Measurements from ENCODE around the gene SPECC1. TPM values are rescaled to one million over a fixed set of nuclear protein-coding genes. Genes with fewer than 3 reads are reported as not detected.

The SPECC1 gene
- total RNA-seq, 1 experiment from 2014 or later: 55.3 TPM

GRCh38 chr17:20294120-20294519 lies 285.0 kb downstream of the SPECC1 start:
- TF ChIP-seq CTCF (IDR thresholded peaks at IDR 0.05; ENCODE audit: unreplicated experiment): no peak
- no TSS peak for BruUV-seq (replicated peaks)
- Mint-ChIP-seq H3K27ac (ENCODE audit: low read depth, unreplicated experiment) (no peak overlapping the region), H3K36me3 (ENCODE audit: insufficient read depth, unreplicated experiment) (peaks cover 12% of the 10 kb centered on the region), H3K4me1 (ENCODE audit: insufficient read depth, unreplicated experiment) (no peaks in the 10 kb centered on the region), H3K9me3 (ENCODE audit: unreplicated experiment) (no peaks in the 10 kb centered on the region), H3K4me3 (ENCODE audit: unreplicated experiment) (no peak overlapping the region), H3K27me3 (ENCODE audit: insufficient read depth, unreplicated experiment) (no peaks in the 10 kb centered on the region)
- no peak for DNase-seq (ENCODE audit: unreplicated experiment)
- intact Hi-C loops (cut with micrococcal nuclease): no loop called here
- POLR2A ChIA-PET: interaction anchor here (0.7 kb wide), 1 partner anchor 300 kb away, joined by 3 read pairs; no protein-coding TSS in a partner anchor
- CTCF ChIA-PET: interaction anchor here (0.6 to 1.1 kb wide), 3 partner anchors 30 to 699 kb away, joined by 3 read pairs; no protein-coding TSS in a partner anchor

- POLR2A ChIA-PET: interaction anchor here (0.7 to 1.0 kb wide), 2 partner anchors 24 to 1479 kb away, joined by 4 to 5 read pairs; no protein-coding TSS in a partner anchor
- peaks cover 25% of the 10 kb centered on the region for H3K36me3 Mint-ChIP-seq (ENCODE audit: insufficient read depth, unreplicated experiment)
- intact Hi-C loops (cut with micrococcal nuclease): no loop called here
- no peaks in the 10 kb centered on the region for H3K4me1 Mint-ChIP-seq (ENCODE audit: insufficient read depth, unreplicated experiment)
- H3K4me3 Mint-ChIP-seq (ENCODE audit: unreplicated experiment): no peak overlapping the region
- no peak overlapping the region for H3K27ac Mint-ChIP-seq (ENCODE audit: low read depth, unreplicated experiment)
- CTCF ChIA-PET: no interaction called here
- no peak for DNase-seq (ENCODE audit: unreplicated experiment)
- no peak for TF ChIP-seq CTCF (IDR thresholded peaks at IDR 0.05; ENCODE audit: unreplicated experiment)
- no TSS peak for BruUV-seq (replicated peaks)
- H3K9me3 Mint-ChIP-seq (ENCODE audit: unreplicated experiment): no peaks in the 10 kb centered on the region
- no peaks in the 10 kb centered on the region for H3K27me3 Mint-ChIP-seq (ENCODE audit: insufficient read depth, unreplicated experiment)
These were observed 289.9 kb downstream of the SPECC1 start for GRCh38 chr17:20299013-20299412.

GRCh38 chr17:20300436-20300934 lies 291.3 kb downstream of the SPECC1 start:
- CTCF ChIA-PET: interaction anchor here (0.9 kb wide), 1 partner anchor 296 kb away, joined by 3 read pairs; no protein-coding TSS in a partner anchor
- peaks cover 11% of the 10 kb centered on the region for H3K9me3 Mint-ChIP-seq (ENCODE audit: unreplicated experiment)
- TF ChIP-seq CTCF (IDR thresholded peaks at IDR 0.05; ENCODE audit: unreplicated experiment): no peak
- intact Hi-C loops (cut with micrococcal nuclease): no loop called here
- no peak for DNase-seq (ENCODE audit: unreplicated experiment)
- POLR2A ChIA-PET: no interaction called here
- no peak overlapping the region for H3K27ac Mint-ChIP-seq (ENCODE audit: low read depth, unreplicated experiment)
- no TSS peak for BruUV-seq (replicated peaks)
- H3K36me3 Mint-ChIP-seq (ENCODE audit: insufficient read depth, unreplicated experiment): peaks cover 33% of the 10 kb centered on the region
- H3K27me3 Mint-ChIP-seq (ENCODE audit: insufficient read depth, unreplicated experiment): no peaks in the 10 kb centered on the region
- H3K4me3 Mint-ChIP-seq (ENCODE audit: unreplicated experiment): no peak overlapping the region
- no peaks in the 10 kb centered on the region for H3K4me1 Mint-ChIP-seq (ENCODE audit: insufficient read depth, unreplicated experiment)

- ChIA-PET CTCF (no interaction called here), POLR2A (no interaction called here)
- Mint-ChIP-seq H3K36me3 (ENCODE audit: insufficient read depth, unreplicated experiment) (peaks cover 42% of the 10 kb centered on the region), H3K27me3 (ENCODE audit: insufficient read depth, unreplicated experiment) (no peaks in the 10 kb centered on the region), H3K4me3 (ENCODE audit: unreplicated experiment) (no peak overlapping the region), H3K4me1 (ENCODE audit: insufficient read depth, unreplicated experiment) (no peaks in the 10 kb centered on the region), H3K9me3 (ENCODE audit: unreplicated experiment) (peaks cover 25% of the 10 kb centered on the region), H3K27ac (ENCODE audit: low read depth, unreplicated experiment) (no peak overlapping the region)
- intact Hi-C loops (cut with micrococcal nuclease): no loop called here
- no peak for DNase-seq (ENCODE audit: unreplicated experiment)
- no peak for TF ChIP-seq CTCF (IDR thresholded peaks at IDR 0.05; ENCODE audit: unreplicated experiment)
- no TSS peak for BruUV-seq (replicated peaks)
These were observed 293.2 kb downstream of the SPECC1 start for GRCh38 chr17:20302246-20302917.
